Daoy (cell line): ENCODE results near the gene DNMBP. TPM values are rescaled to one million over a fixed set of nuclear protein-coding genes. Genes with fewer than 3 reads are reported as not detected.
"Not testable (repeated sequence)": the region's sequence is repeated elsewhere in the genome, so short reads cannot be mapped to it uniquely, and the experiment has no call there.

Experiments
- DNase-seq: peaks from one replicate; pipeline ENCODE4 v3.0.0-alpha.2; 2015; ENCODE audit warnings: low read depth
- total RNA-seq: library from RNA; depleted of rRNA; stranded (reverse); fragments of >200 nt; shearing (Covaris generic); gene quantifications from 2 replicates; pipeline ENCODE4 v1.2.3, GENCODE V29; 2014

DNMBP gene
- total RNA-seq, 1 experiment from 2014 or later, result 13.7 TPM

GRCh38 chr10:100014071-100014762 lies 4.5 kb upstream of the DNMBP start:
- DNase-seq, result no peak

- DNase-seq, result no peak
Measured at GRCh38 chr10:100013621-100014020, 3.9 kb upstream of the DNMBP start.

DNA sequence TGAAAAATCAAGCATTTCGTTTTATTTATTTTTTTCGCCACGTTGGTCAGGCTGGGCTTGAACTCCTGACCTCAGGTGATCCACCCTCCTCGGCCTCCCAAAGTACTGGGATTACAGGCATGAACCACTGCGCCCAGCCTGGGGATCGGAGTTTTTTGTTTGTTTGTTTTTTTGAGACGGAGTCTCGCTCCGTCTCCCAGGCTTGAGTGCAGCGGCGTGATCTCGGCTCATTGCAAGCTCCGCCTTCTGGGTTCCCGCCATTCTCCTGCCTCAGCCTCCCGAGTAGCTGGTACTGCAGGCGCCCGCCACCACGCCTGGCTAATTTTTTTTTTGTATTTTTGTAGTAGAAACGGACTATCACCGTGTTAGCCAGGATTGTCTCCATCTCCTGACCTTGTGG lies 2.2 kb upstream of the DNMBP start:
- DNase-seq, result not testable (repeated sequence)

- DNase-seq, result no peak
Measured at GRCh38 chr10:100009283-100009792, 409 bp downstream of the DNMBP start.

DNA sequence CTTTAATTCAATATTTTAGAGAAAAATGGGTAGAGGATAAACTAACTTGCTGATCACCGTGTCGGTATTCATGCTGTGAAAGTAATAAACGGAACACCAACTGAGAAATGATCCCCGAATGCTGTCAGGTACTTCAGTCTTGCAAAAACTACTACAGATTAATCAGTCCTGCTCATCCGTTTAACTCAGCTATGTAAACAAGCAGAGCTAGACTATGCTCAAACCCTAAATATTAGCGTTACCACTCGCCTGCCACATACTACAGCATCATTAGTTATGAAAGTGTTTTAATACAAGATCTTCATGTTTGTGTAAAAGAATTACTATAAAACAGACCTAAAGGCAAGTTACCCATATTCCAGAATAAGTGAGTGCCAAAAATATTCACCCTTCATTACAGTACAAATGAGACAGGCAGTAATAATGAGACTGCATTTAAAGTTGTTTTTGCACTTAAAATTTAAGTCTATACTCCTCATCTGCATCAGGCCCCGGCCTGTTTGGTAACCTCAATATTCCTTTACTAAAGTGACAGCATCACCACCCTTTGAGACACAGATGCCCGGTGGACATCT lies 952 bp downstream of the DNMBP start:
- DNase-seq, result no peak

DNA sequence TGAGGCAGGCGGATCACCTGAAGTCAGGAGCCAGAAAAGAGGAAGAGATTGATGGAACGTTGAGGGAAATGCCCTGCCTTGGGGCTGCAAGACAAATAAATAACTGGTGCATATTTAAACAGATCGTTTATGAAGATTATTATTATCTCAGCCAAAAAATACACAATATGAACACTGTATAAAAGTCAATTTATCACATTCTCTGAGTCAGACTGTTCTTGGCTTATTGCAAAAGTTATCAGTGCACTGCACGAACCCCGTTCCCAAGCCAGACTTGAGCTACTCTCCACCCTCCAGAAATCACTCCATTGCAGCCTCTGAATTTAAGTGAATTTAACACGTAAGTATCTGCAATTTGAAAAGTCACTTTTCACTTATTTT lies 1.6 kb downstream of the DNMBP start:
- peak; percentile 31 for DNase-seq

- DNase-seq, result no peak
Measured at GRCh38 chr10:100007231-100008141, 2.3 kb downstream of the DNMBP start.

DNA sequence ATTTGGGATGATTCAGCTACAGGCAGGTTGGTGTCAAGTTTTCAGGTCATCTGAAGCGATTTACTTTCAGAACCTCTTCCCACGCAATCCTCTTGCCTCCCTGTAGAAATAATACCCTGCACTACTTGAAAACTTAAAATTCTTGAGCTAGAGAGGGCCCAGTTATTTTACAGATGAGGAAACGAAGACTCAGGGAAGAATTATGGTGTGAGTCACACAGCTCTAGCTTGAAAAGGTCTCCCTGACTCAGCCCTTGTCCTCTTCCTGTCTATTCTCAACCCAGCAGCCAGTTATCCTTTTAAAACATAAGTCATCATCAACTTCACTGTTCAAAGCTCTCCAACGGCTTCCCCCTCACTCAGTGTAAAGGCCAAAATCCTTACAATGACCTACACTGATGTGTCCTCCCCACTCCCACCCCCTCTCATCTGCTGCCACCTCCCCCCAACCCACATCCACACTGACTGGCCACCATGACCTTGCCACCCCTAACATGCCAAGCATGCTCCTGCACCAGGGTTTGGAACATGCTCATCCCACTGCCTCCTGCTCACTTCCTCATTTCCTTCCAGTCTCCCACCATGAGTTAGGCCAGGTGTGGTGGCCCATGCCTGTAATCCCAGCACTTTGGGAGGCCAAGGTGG lies 3.4 kb downstream of the DNMBP start:
- peak; percentile 90 for DNase-seq

GRCh38 chr10:100004805-100005510 lies 4.8 kb downstream of the DNMBP start:
- no peak for DNase-seq

DNA sequence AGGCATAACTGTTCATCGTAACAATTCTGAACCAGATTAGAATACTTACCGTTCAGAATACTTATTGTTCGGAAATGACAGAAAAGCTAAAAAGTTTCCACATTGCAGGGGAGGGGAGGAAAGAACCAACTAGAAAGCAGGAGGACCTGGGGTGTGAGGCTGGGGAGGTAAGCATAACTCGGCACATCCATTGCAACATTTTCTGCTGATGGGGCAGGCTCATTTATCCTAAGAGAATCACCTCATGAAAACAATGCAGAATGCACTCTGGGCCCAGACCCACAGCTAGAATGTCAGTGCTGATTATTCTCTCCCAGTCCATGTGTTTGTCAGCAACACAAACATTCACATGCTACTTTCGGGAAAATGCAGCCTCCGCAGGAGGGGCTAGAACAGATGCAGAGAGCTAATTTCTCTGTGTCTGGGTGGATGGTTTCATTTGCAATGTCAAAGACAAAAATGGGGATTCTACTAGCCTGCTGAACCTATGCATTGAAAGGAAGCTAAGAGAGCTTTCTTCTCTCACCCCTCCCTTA lies 9.6 kb downstream of the DNMBP start:
- no peak for DNase-seq

DNA sequence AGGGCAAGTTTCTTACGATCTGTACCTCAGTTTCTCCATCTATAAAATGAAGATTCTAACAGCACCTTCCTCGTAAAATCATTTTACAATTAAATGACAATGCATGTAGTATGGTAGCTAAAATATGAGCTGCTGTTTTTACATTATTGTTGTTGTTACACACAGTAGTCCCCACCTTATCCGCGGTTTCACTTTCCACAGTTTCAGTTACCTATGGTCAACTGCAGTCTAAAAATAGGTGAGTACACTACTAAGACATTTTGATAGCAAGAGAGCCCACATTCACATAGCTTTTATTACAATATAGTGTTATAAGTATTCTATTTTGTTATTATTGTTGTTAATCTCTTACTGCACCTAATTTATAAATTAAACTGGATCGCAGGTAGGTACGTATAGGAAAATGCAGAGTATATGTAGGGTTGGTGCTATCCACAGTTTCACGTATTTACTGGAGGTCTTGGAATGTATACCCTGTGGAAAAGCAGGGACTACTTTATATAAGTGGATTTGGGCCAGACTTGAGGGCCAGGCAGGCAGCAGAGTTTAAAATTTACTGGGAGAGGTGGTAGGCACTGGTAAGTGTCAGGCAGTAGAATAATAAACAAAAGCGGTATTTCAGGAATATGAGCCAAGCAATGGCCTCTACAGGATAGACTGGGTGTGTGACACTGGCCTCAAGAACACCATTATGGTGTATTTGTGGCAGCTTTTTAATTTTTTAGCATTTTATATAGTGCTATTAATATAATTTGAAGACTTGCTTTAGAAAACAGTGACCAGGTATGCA lies 10.2 kb downstream of the DNMBP start:
- DNase-seq, result no peak

- no peak for DNase-seq
Measured at GRCh38 chr10:99998889-99999288, 10.9 kb downstream of the DNMBP start.

DNA sequence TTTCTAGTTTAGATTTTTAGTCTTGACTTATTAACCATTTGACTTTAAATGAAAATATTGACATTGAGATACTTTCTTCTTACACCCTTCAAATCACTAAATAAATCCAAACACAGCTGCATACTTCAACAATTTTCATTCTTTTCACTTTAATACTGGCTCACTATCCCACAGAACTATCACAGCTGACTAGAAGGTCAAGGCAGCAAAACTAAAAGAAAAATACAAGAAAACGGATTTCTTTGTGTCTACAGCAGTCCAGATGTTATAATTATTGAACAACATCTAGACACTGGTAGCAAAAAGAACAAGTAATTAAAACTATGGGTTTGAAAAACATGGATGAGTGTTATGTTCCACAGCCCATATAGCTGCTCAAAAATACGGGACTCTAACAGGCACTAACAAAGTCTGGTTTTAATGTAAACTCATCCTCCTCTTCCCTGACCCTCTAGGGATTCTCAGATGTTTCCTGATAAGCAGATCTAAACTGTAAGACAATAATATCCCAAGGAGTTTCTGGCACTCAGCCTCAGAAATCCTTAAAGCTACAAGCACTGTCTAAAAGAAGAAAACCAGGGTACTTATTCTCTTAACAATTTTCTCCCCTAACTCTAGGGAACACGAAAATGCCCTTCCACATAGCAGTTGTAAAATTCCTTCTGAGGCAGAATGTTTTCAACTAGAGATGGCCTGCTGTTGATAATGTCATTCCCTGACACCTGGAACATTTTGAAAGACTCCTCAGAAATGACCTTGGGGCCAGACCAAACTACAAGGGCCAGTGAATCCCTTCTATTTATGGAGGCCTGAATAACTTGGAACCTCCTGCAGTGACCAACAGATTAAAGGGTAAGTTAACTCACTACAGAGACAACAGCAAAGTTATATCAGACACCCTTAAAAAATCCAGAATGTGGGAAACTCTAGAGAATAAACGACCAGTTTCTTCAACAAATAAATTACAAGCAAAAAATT lies 12.8 kb downstream of the DNMBP start:
- no peak for DNase-seq

DNA sequence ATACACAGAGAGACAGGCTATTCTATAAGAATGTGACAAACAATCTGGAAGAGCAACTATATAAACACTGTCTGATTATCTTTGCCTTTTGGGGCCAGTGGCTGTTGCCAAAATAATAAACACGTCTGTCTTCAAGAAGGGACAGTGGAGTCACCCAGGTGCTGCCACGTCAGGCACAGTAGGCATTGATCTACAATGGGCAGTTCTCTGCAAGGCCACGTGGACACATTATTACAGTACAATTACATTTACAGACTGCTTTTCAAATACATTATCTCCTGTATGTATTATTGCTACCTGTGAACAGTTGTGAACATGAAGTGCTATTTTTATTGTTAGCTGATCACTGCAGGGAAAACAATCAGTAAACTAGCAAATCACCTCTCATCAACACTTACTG lies 14.0 kb downstream of the DNMBP start:
- DNase-seq, result no peak

DNA sequence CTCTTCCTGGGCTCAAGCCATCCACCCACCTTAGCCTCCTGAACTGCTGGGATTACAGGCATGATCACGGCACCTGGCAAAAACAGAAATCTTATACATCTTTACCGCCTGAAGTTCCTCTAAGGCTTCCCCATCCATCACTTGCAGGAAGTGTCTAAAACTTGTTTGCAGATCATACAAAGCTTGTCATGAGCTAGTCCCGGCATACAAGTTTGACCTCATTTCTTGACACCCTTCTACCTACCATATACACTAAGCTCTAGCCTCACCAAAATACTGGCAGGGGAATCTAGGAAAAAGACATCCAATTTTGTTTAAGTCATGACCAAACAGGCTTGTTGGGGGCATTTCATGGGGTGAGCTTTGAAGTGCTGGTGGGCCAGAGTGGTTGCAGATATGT lies 14.5 kb downstream of the DNMBP start:
- no peak for DNase-seq

DNA sequence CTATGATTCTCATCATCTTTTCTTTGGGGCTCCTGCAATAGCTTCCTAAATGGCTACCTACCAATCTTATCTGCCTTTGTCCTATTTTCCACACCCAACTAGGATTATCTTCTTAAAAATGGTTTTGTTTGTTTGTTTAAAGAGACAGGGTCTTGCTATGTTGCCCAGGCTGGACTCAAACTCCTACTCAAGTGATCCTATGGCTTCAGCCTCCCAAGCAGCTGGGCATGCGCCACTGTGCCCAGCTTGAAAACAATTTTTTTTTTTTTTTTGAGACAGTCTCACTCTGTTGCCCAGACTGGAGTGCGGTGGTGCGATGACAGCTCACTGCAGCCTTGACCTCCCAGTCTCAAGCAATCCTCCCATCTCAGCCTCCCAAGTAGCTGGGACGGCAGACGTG lies 14.9 kb downstream of the DNMBP start:
- DNase-seq, result no peak

- peak; percentile 64 for DNase-seq
Measured at GRCh38 chr10:99993701-99994689, 15.8 kb downstream of the DNMBP start.

DNA sequence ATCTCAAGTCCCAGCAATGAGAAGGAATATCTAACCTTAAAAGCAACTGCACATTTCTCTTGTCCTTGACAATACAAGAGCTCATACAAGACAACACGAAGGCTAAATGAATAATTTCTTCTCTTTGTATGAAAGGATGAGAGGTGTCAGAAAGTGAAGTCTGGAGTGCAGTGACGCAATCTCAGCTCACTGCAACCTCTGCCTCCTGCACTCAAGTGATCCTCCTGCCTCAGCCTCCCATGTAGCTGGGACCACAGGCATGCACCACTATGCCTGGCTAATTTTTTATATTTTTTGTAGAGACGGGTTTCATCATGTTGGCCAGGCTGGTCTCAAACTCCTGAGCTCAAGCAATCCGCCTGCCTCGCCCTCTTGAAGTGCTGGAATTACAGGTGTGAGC lies 24.1 kb downstream of the DNMBP start:
- DNase-seq, result not testable (repeated sequence)
